Measurements from ENCODE around the gene TRIP10. TPM values are rescaled to one million over a fixed set of nuclear protein-coding genes. Genes with fewer than 3 reads are reported as not detected.

Gene TRIP10
- total and polyA plus RNA-seq, 4 donors = 3.4 to 9.9 (median 7.4) TPM

DNA sequence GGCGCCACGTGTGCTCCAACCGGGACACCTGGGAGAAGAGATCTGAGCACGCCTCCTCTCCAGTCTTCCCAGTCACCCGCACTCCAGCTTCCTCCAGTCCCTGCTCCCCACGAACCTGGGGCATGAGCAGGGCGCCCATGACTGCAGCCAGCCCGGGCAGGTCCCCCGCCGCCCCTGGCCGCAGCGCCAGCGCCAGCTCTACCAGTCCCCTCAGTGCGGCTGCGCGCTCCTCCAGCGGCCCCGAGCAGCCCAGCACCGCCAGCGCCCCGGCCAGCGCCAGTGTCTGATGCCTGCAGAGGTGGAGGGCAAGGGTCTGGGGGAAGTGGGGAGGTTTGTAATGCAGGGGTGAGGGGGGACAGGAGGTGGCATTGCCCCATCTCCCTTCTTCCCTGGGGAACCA is 14.7 kb downstream of the TRIP10 start (continued):
- TF ChIP-seq, protein P1, sequence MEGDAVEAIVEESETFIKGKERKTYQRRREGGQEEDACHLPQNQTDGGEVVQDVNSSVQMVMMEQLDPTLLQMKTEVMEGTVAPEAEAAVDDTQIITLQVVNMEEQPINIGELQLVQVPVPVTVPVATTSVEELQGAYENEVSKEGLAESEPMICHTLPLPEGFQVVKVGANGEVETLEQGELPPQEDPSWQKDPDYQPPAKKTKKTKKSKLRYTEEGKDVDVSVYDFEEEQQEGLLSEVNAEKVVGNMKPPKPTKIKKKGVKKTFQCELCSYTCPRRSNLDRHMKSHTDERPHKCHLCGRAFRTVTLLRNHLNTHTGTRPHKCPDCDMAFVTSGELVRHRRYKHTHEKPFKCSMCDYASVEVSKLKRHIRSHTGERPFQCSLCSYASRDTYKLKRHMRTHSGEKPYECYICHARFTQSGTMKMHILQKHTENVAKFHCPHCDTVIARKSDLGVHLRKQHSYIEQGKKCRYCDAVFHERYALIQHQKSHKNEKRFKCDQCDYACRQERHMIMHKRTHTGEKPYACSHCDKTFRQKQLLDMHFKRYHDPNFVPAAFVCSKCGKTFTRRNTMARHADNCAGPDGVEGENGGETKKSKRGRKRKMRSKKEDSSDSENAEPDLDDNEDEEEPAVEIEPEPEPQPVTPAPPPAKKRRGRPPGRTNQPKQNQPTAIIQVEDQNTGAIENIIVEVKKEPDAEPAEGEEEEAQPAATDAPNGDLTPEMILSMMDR (IDR thresholded peaks at IDR 0.05; ENCODE audit: low read depth, low read length, missing input control) = no peak
- no peak for TF ChIP-seq RAD21 (IDR thresholded peaks at IDR 0.05)
- TF ChIP-seq, protein P2, sequence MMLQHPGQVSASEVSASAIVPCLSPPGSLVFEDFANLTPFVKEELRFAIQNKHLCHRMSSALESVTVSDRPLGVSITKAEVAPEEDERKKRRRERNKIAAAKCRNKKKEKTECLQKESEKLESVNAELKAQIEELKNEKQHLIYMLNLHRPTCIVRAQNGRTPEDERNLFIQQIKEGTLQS (IDR thresholded peaks at IDR 0.05) = no peak
- no peak for TF ChIP-seq RXRA (IDR thresholded peaks at IDR 0.05)
- TF ChIP-seq FOXA2 (IDR thresholded peaks at IDR 0.05) = no peak

DNA sequence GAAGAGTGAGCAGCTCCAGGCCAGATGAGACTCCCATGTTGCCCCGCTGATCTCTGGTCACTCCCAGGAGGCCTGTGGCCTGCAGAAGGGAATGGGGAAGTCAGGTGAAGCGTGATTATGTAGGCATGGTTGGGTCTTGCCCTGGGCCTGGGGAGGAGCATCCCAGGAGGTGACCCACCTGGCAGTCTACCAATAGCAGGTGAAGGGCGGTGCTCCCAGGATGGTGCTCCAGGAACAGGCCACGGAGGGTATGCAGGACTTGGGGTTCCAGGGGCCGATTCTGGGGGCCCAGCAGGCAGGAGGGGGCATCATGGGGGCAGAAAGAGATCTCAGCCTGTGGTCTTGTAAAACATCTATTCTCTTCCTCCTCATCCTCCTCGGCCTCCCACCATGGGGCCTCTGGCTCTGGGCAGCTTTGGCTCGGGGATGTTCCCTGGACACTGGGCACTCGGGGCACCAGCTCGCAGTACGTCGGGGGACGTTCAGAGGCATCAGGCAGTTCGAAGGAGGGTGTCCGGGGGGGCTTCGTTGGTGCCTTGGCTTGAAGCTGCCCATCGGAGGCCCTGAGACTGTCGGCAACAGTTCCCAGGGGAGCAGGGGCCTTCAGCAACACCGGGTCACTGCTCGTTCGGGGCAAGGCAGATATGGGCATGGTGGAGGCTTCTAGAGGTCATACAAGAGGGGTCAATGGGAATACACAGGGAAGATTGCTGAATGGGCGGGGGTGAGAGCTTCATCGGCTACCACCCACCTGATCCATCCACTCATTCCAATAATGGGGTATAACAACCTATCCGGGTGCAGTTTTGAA is 15.4 kb downstream of the TRIP10 start:
- TF ChIP-seq JUND (IDR thresholded peaks at IDR 0.05) (no peak), GABPA (IDR thresholded peaks at IDR 0.05 in 1 of 2, conservative IDR thresholded peaks at IDR 0.05 in 1 of 2) (no peak)
- no peaks in the 10 kb centered on the region for H3K27me3 ChIP-seq (ENCODE audit: control insufficient read depth in 4 of 4, insufficient read depth in 4 of 4, low read length in 3 of 4)

DNA sequence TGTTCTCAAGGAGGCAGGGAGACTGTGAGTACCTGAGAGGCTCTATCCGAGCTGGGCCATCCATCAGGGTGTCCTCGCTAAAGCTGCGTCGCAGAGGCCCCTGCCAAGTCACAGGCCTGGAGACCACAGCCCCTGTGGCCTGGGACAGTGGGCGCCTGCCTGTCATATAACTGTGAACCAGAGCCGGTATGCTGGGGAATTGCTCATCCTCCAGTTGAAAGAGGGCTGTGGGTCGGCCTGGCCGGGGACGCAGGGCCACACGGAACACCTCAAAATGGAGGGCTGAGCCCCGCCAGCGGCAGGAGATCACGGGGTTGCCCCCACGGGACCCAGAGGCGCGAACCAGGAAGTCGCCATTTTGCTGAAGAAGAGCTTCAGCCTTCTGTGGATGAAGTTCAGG is 21.1 kb downstream of the TRIP10 start:
- Histone ChIP-seq H3K4me3 (ENCODE audit: low read depth in 1 of 3, low read length in 3 of 3) (no peak overlapping the region), H3K9me3 (ENCODE audit: control insufficient read depth in 4 of 4, low read length in 3 of 4) (no peaks in the 10 kb centered on the region), H3K4me1 (ENCODE audit: control insufficient read depth in 4 of 4, insufficient read depth in 4 of 4, low read length in 3 of 4) (peaks cover 0 to 3% (median under 1%) of the 10 kb centered on the region in 4 donors), H3K27me3 (ENCODE audit: control insufficient read depth in 4 of 4, insufficient read depth in 4 of 4, low read length in 3 of 4) (no peaks in the 10 kb centered on the region), H3K27ac (ENCODE audit: low read depth in 1 of 2, low read length in 2 of 2) (no peak overlapping the region), H3K36me3 (ENCODE audit: control insufficient read depth in 4 of 4, insufficient read depth in 3 of 4, low read depth in 1 of 4, low read length in 3 of 4) (peaks cover 0 to 3% (median 0%) of the 10 kb centered on the region in 4 donors), H3K9ac (ENCODE audit: low read depth in 1 of 2, low read length in 2 of 2) (no peak overlapping the region)
- no peak for TF ChIP-seq NR2F2 (IDR thresholded peaks at IDR 0.05)
- TF ChIP-seq FOXA2 (IDR thresholded peaks at IDR 0.05) = no peak
- no peak for TF ChIP-seq HNF4A (conservative IDR thresholded peaks at IDR 0.05)
- TF ChIP-seq, protein P2 (IDR thresholded peaks at IDR 0.05) = no peak
- no peak for TF ChIP-seq EGR1 (IDR thresholded peaks at IDR 0.05; ENCODE audit: low read depth in 2 of 2)
- no peak for TF ChIP-seq RXRA (IDR thresholded peaks at IDR 0.05)
- no peak for TF ChIP-seq FOXA1 (IDR thresholded peaks at IDR 0.05)
- no peak for TF ChIP-seq GABPA (IDR thresholded peaks at IDR 0.05 in 1 of 2, conservative IDR thresholded peaks at IDR 0.05 in 1 of 2)
- TF ChIP-seq HNF4G (IDR thresholded peaks at IDR 0.05) = no peak
- TF ChIP-seq, protein P3, sequence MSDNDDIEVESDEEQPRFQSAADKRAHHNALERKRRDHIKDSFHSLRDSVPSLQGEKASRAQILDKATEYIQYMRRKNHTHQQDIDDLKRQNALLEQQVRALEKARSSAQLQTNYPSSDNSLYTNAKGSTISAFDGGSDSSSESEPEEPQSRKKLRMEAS (IDR thresholded peaks at IDR 0.05) = no peak
- TF ChIP-seq, protein P1 (IDR thresholded peaks at IDR 0.05; ENCODE audit: low read depth, low read length, missing input control) = no peak
- TF ChIP-seq, protein P4, sequence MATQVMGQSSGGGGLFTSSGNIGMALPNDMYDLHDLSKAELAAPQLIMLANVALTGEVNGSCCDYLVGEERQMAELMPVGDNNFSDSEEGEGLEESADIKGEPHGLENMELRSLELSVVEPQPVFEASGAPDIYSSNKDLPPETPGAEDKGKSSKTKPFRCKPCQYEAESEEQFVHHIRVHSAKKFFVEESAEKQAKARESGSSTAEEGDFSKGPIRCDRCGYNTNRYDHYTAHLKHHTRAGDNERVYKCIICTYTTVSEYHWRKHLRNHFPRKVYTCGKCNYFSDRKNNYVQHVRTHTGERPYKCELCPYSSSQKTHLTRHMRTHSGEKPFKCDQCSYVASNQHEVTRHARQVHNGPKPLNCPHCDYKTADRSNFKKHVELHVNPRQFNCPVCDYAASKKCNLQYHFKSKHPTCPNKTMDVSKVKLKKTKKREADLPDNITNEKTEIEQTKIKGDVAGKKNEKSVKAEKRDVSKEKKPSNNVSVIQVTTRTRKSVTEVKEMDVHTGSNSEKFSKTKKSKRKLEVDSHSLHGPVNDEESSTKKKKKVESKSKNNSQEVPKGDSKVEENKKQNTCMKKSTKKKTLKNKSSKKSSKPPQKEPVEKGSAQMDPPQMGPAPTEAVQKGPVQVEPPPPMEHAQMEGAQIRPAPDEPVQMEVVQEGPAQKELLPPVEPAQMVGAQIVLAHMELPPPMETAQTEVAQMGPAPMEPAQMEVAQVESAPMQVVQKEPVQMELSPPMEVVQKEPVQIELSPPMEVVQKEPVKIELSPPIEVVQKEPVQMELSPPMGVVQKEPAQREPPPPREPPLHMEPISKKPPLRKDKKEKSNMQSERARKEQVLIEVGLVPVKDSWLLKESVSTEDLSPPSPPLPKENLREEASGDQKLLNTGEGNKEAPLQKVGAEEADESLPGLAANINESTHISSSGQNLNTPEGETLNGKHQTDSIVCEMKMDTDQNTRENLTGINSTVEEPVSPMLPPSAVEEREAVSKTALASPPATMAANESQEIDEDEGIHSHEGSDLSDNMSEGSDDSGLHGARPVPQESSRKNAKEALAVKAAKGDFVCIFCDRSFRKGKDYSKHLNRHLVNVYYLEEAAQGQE (IDR thresholded peaks at IDR 0.05) = no peak
- WGBS = 97% methylated on average over 17 of the region's 17 CpGs
- DNase-seq (ENCODE audit: low spot score) = no peak

More for the DNA sequence above, 15.4 kb downstream of the TRIP10 start:
- Histone ChIP-seq H3K27ac (ENCODE audit: low read depth in 1 of 2, low read length in 2 of 2) (no peak overlapping the region), H3K36me3 (ENCODE audit: control insufficient read depth in 4 of 4, insufficient read depth in 3 of 4, low read depth in 1 of 4, low read length in 3 of 4) (peaks cover 0 to 7% (median 2%) of the 10 kb centered on the region in 4 donors), H3K4me3 (ENCODE audit: low read depth in 1 of 3, low read length in 3 of 3) (no peak overlapping the region), H3K9me3 (ENCODE audit: control insufficient read depth in 4 of 4, low read length in 3 of 4) (no peaks in the 10 kb centered on the region), H3K9ac (ENCODE audit: low read depth in 1 of 2, low read length in 2 of 2) (no peak overlapping the region), H3K4me1 (ENCODE audit: control insufficient read depth in 4 of 4, insufficient read depth in 4 of 4, low read length in 3 of 4) (peaks cover 0 to 23% (median 13%) of the 10 kb centered on the region in 4 donors)
- 92% methylated on average over 23 of the region's 23 CpGs for WGBS
- no peak for DNase-seq (ENCODE audit: low spot score)
